CD4-positive, alpha-beta memory T cell (primary cell): ENCODE data around the gene DPH7. TPM values are rescaled to one million over a fixed set of nuclear protein-coding genes. Genes with fewer than 3 reads are reported as not detected.
"Not testable (repeated sequence)": the region's sequence is repeated elsewhere in the genome, so short reads cannot be mapped to it uniquely, and the experiment has no call there.

Experiments
- CTCF ChIA-PET: fragments of 350-600 bp; sonication (Branson Sonifier 250); formaldehyde crosslinking; loops from one replicate; lab custom pipeline; 2021; ENCODE audit warnings: inconsistent platforms; ENCODE audit not compliant: partially characterized antibody; lab: Charles Lee
- POLR2A ChIA-PET: fragments of 350-600 bp; sonication (Branson Sonifier 250); formaldehyde crosslinking; loops from one replicate; lab custom pipeline; 2021; ENCODE audit not compliant: partially characterized antibody; lab: Charles Lee
- DNase-seq, 5 donors: peaks; one replicate each; pipeline versions ENCODE4 v3.0.0 to v3.0.0-alpha.2; 2020 to 2022; ENCODE audit warnings: mixed read lengths in 1 of 5
- H3K27ac ChIP-seq: one replicate; pipeline ENCODE4 v1.7.0; 2013; ENCODE audit warnings: low read depth, low read length
- H3K27me3 ChIP-seq: 2 replicates; pipeline ENCODE4 v1.7.0; 2013; ENCODE audit warnings: mild to moderate bottlenecking, low read length, moderate library complexity; ENCODE audit not compliant: insufficient read depth
- H3K36me3 ChIP-seq: 2 replicates; pipeline ENCODE4 v1.7.0; 2013; ENCODE audit warnings: mild to moderate bottlenecking, low read length, moderate library complexity; ENCODE audit not compliant: insufficient read depth
- H3K4me1 ChIP-seq: 2 replicates; pipeline ENCODE4 v1.7.0; 2013; ENCODE audit warnings: mild to moderate bottlenecking, low read length, moderate library complexity; ENCODE audit not compliant: insufficient read depth
- H3K4me3 ChIP-seq, 2 donors: one replicate each; pipeline ENCODE4 v1.7.0; 2013; ENCODE audit warnings: low read length in 2 of 2, mild to moderate bottlenecking in 1 of 2
- H3K9me3 ChIP-seq, 2 donors: one replicate each; pipeline ENCODE4 v1.7.0; 2013; ENCODE audit warnings: low read length in 2 of 2, control low read depth in 1 of 2; ENCODE audit not compliant: control insufficient read depth in 1 of 2
- H3K27ac Mint-ChIP-seq, 7 donors: one replicate each; pipeline ENCODE4 v1.8.0; 2020 to 2021; ENCODE audit warnings: mixed read lengths in 7 of 7, mild to moderate bottlenecking in 6 of 7, inconsistent platforms in 3 of 7, moderate library complexity in 3 of 7
- H3K27me3 Mint-ChIP-seq, 2 donors: one replicate each; pipeline ENCODE4 v1.8.0; 2020 to 2021; ENCODE audit warnings: mixed read lengths in 2 of 2
- H3K36me3 Mint-ChIP-seq, 2 donors: one replicate each; pipeline ENCODE4 v1.8.0; 2020 to 2021; ENCODE audit warnings: mixed read lengths in 2 of 2, inconsistent platforms in 1 of 2, mild to moderate bottlenecking in 1 of 2
- H3K4me1 Mint-ChIP-seq, 4 donors: one replicate each; pipeline ENCODE4 v1.8.0; 2020 to 2021; ENCODE audit warnings: mixed read lengths in 4 of 4, mild to moderate bottlenecking in 1 of 4
- H3K4me3 Mint-ChIP-seq, 8 donors: one replicate each; pipeline ENCODE4 v1.8.0; 2020 to 2021; ENCODE audit warnings: mixed read lengths in 8 of 8, mild to moderate bottlenecking in 7 of 8, moderate library complexity in 6 of 8, inconsistent platforms in 3 of 8
- H3K9me3 Mint-ChIP-seq, 8 donors: one replicate each; pipeline ENCODE4 v1.8.0; 2020 to 2021; ENCODE audit warnings: mixed read lengths in 8 of 8, mild to moderate bottlenecking in 5 of 8, inconsistent platforms in 3 of 8, moderate library complexity in 1 of 8
- intact Hi-C: fragments of 100-400 bp; cut with micrococcal nuclease; formaldehyde crosslinking; loops from one replicate; pipeline ENCODE4 v1.15.1; 2023
- polyA plus RNA-seq, 2 donors: library from polyadenylated mRNA; unstranded; fragments of 300-500 nt; fragmentation: Illumina TruSeq; gene quantifications; one replicate each; pipeline ENCODE4 v1.2.3, GENCODE V29; 2021
- total RNA-seq, 2 experiments: library from RNA; stranded (reverse); gene quantifications; one replicate each; pipeline ENCODE4 v1.2.3, GENCODE V29; 2021

DPH7 gene
- total and polyA plus RNA-seq, 4 experiments from 2014 or later, result 27.9 to 79.1 (median 53.5) TPM

GRCh38 chr9:137534256-137535119 is 44.2 kb downstream of the DPH7 start:
- Histone ChIP-seq H3K4me1 (peaks cover 20% of the 10 kb centered on the region), H3K27me3 (no peaks in the 10 kb centered on the region), H3K4me3 (no peak overlapping the region), H3K36me3 (no peaks in the 10 kb centered on the region), H3K9me3 (no peaks in the 10 kb centered on the region), H3K27ac (no peak overlapping the region)
- peak in 3 of 5 donors; percentile 39 to 40 (median 39) for DNase-seq
- H3K27ac Mint-ChIP-seq, result peak overlapping the region in 2 of 7 donors; percentile 48 to 57
- intact Hi-C loops, result loop anchor here (2.0 to 10.0 kb wide), 2 partner anchors 16 to 230 kb away; partner anchors contain the start of genes MRPL41, NRARP and PNPLA7
- H3K4me3 Mint-ChIP-seq, result peak overlapping the region in 2 of 8 donors; percentile 1 to 2
- POLR2A ChIA-PET, result interaction anchor here (0.9 to 1.6 kb wide), 2 partner anchors 16 to 70 kb away, joined by 3 to 4 read pairs; no protein-coding TSS in a partner anchor
- H3K27me3 Mint-ChIP-seq, result no peaks in the 10 kb centered on the region
- CTCF ChIA-PET, result interaction anchor here (0.6 to 1.7 kb wide), 9 partner anchors 9 to 45 kb away, joined by 3 to 8 read pairs (median 4); partner anchors contain the start of genes MRPL41 and PNPLA7
- H3K36me3 Mint-ChIP-seq, result peaks cover 0 to 3% of the 10 kb centered on the region in 2 donors
- peaks cover 0 to 1% (median 0%) of the 10 kb centered on the region in 8 donors for H3K9me3 Mint-ChIP-seq
- peaks cover 17 to 31% (median 22%) of the 10 kb centered on the region in 4 donors for H3K4me1 Mint-ChIP-seq

- H3K9me3 ChIP-seq, DNase-seq, H3K36me3 ChIP-seq, H3K36me3 Mint-ChIP-seq, H3K27ac Mint-ChIP-seq, H3K9me3 Mint-ChIP-seq, CTCF ChIA-PET, H3K27ac ChIP-seq, H3K27me3 Mint-ChIP-seq, H3K4me3 Mint-ChIP-seq, H3K27me3 ChIP-seq, POLR2A ChIA-PET, H3K4me3 ChIP-seq: not testable (repeated sequence)
- intact Hi-C loops, result loop anchor here (10.0 kb wide), 1 partner anchor 228 kb away; the partner anchor contains the start of gene NRARP
- H3K4me1 Mint-ChIP-seq, result peaks cover 17 to 31% (median 22%) of the 10 kb centered on the region in 4 donors
- peaks cover 20% of the 10 kb centered on the region for H3K4me1 ChIP-seq
These were observed 45.7 kb downstream of the DPH7 start for GRCh38 chr9:137532891-137533468.

- H3K36me3 Mint-ChIP-seq, result no peaks in the 10 kb centered on the region
- no peak overlapping the region for H3K27ac Mint-ChIP-seq
- H3K27me3 ChIP-seq, result no peaks in the 10 kb centered on the region
- peaks cover 10% of the 10 kb centered on the region for H3K4me1 ChIP-seq
- intact Hi-C loops, result loop anchor here (10.0 kb wide), 1 partner anchor 226 kb away; the partner anchor contains the start of gene NRARP
- no peak for DNase-seq
- no peaks in the 10 kb centered on the region for H3K36me3 ChIP-seq
- H3K4me1 Mint-ChIP-seq, result peaks cover 9 to 14% (median 11%) of the 10 kb centered on the region in 4 donors
- no peak overlapping the region for H3K4me3 Mint-ChIP-seq
- H3K27me3 Mint-ChIP-seq, result no peaks in the 10 kb centered on the region
- CTCF ChIA-PET, result no interaction called here
- H3K4me3 ChIP-seq, result no peak overlapping the region
- H3K9me3 ChIP-seq, result no peaks in the 10 kb centered on the region
- H3K27ac ChIP-seq, result no peak overlapping the region
- POLR2A ChIA-PET, result no interaction called here
- peaks cover 0 to 1% (median 0%) of the 10 kb centered on the region in 8 donors for H3K9me3 Mint-ChIP-seq
These were observed 47.5 kb downstream of the DPH7 start for GRCh38 chr9:137531099-137531765.

- no peaks in the 10 kb centered on the region for H3K27me3 ChIP-seq
- intact Hi-C loops, result loop anchor here (10.0 kb wide), 1 partner anchor 226 kb away; the partner anchor contains the start of gene NRARP
- no peaks in the 10 kb centered on the region for H3K36me3 Mint-ChIP-seq
These were observed 48.4 kb downstream of the DPH7 start for GRCh38 chr9:137530331-137530730.

GRCh38 chr9:137524981-137525317 is 53.8 kb downstream of the DPH7 start:
- ChIA-PET POLR2A (interaction anchor here (1.1 kb wide), 1 partner anchor 102 kb away, joined by 4 read pairs; the partner anchor contains the start of genes EXD3 and NOXA1), CTCF (interaction anchor here (1.0 to 1.8 kb wide), 6 partner anchors 10 to 223 kb away, joined by 3 to 6 read pairs (median 4); partner anchors contain the start of gene NRARP)
- no peaks in the 10 kb centered on the region for H3K4me1 Mint-ChIP-seq
- Histone ChIP-seq H3K4me3 (no peak overlapping the region), H3K4me1 (no peaks in the 10 kb centered on the region), H3K36me3 (no peaks in the 10 kb centered on the region), H3K9me3 (no peaks in the 10 kb centered on the region), H3K27me3 (no peaks in the 10 kb centered on the region), H3K27ac (no peak overlapping the region)
- no peaks in the 10 kb centered on the region for H3K36me3 Mint-ChIP-seq
- no peaks in the 10 kb centered on the region for H3K27me3 Mint-ChIP-seq
- intact Hi-C loops, result no loop called here
- H3K4me3 Mint-ChIP-seq, result no peak overlapping the region
- no peak for DNase-seq
- H3K9me3 Mint-ChIP-seq, result no peaks in the 10 kb centered on the region
- no peak overlapping the region for H3K27ac Mint-ChIP-seq

More at GRCh38 chr9:137530331-137530730, 48.4 kb downstream of the DPH7 start:
- CTCF ChIA-PET, result no interaction called here
- Histone ChIP-seq H3K27ac (no peak overlapping the region), H3K9me3 (no peaks in the 10 kb centered on the region), H3K36me3 (no peaks in the 10 kb centered on the region), H3K4me1 (peaks cover 8% of the 10 kb centered on the region), H3K4me3 (no peak overlapping the region)
- Mint-ChIP-seq H3K9me3 (no peaks in the 10 kb centered on the region), H3K4me1 (peaks cover 7 to 12% (median 9%) of the 10 kb centered on the region in 4 donors), H3K27ac (no peak overlapping the region), H3K4me3 (no peak overlapping the region), H3K27me3 (no peaks in the 10 kb centered on the region)
- no peak for DNase-seq
- POLR2A ChIA-PET, result no interaction called here

- no peaks in the 10 kb centered on the region for H3K27me3 Mint-ChIP-seq
- no peaks in the 10 kb centered on the region for H3K9me3 Mint-ChIP-seq
- CTCF ChIA-PET, result interaction anchor here (1.0 to 1.8 kb wide), 6 partner anchors 10 to 223 kb away, joined by 3 to 6 read pairs (median 4); partner anchors contain the start of gene NRARP
- no peak for DNase-seq
- POLR2A ChIA-PET, result interaction anchor here (1.1 kb wide), 1 partner anchor 101 kb away, joined by 4 read pairs; the partner anchor contains the start of genes EXD3 and NOXA1
- H3K4me1 ChIP-seq, result no peaks in the 10 kb centered on the region
- H3K4me1 Mint-ChIP-seq, result no peaks in the 10 kb centered on the region
- no peak overlapping the region for H3K27ac Mint-ChIP-seq
- H3K36me3 Mint-ChIP-seq, result no peaks in the 10 kb centered on the region
- no peaks in the 10 kb centered on the region for H3K27me3 ChIP-seq
- intact Hi-C loops, result no loop called here
- no peak overlapping the region for H3K27ac ChIP-seq
- no peak overlapping the region for H3K4me3 Mint-ChIP-seq
- no peaks in the 10 kb centered on the region for H3K9me3 ChIP-seq
- H3K36me3 ChIP-seq, result no peaks in the 10 kb centered on the region
- H3K4me3 ChIP-seq, result no peak overlapping the region
These were observed 54.4 kb downstream of the DPH7 start for GRCh38 chr9:137524161-137524980.
